Neutrophil (primary cell): ENCODE results near the gene FAU.
"Not testable (repeated sequence)": the region's sequence is repeated elsewhere in the genome, so short reads cannot be mapped to it uniquely, and the experiment has no call there.

ENCODE experiments used
- H3K27ac ChIP-seq: fragments of 200-600 bp; sonication (generic); 2 replicates; pipeline ENCODE4 v1.5.1; 2016; ENCODE audit warnings: mild to moderate bottlenecking, moderate library complexity
- H3K27me3 ChIP-seq: fragments of 200-600 bp; sonication (generic); 2 replicates; pipeline ENCODE4 v1.6.0; 2016; ENCODE audit warnings: mild to moderate bottlenecking
- H3K36me3 ChIP-seq: fragments of 200-600 bp; sonication (generic); 2 replicates; pipeline ENCODE4 v1.5.1; 2017
- H3K4me1 ChIP-seq, 2 experiments: fragments of 200-600 bp in 1 of 2; sonication (generic) in 1 of 2; 1 replicate in 1 of 2; 2 replicates in 1 of 2; pipeline versions ENCODE4 v1.5.1 to v1.6.1; 2013 to 2016; ENCODE audit warnings: low read depth in 1 of 2, low read length in 1 of 2, mild to moderate bottlenecking in 1 of 2, moderate library complexity in 1 of 2; ENCODE audit not compliant: control insufficient read depth in 1 of 2, insufficient read depth in 1 of 2
- H3K4me3 ChIP-seq, 2 experiments: fragments of 200-600 bp in 1 of 2; sonication (generic) in 1 of 2; 1 replicate in 1 of 2; 2 replicates in 1 of 2; pipeline ENCODE4 v1.5.1; 2013 to 2016; ENCODE audit warnings: low read depth in 1 of 2, low read length in 1 of 2, mild to moderate bottlenecking in 1 of 2, moderate library complexity in 1 of 2
- H3K9me3 ChIP-seq: fragments of 200-600 bp; sonication (generic); 2 replicates; pipeline ENCODE4 v1.5.1; 2016
- CTCF ChIP-seq: fragments of 200-600 bp; sonication (generic); IDR thresholded peaks from 2 replicates; pipeline ENCODE4 v1.5.1; 2016; ENCODE audit warnings: antibody characterized with exemption

FAU gene

DNA sequence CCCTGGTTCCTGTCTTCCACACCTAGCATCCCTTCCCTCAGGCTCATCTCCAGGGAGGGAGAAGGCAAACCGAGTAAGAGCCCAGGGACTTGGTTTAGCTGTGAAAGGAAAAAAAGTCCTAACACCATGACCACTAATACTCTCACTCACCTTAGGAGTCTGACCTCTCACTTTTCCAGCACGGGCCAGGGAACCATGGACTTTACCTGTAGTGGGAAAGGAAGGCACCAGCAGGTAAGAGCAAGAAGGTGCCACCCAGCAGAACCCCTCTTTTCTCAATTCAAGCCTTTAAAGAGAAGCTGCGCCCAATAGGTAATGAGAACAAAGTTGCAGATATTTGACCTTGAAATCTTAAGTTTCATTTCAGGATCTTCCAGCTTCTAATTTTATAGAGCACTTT lies 1.1 kb downstream of the FAU start:
- no peak for TF ChIP-seq CTCF
- Histone ChIP-seq H3K4me1 (peaks cover 44 to 46% of the 10 kb centered on the region in 2 experiments), H3K4me3 (peak overlapping the region; percentile 79 to 91), H3K27ac (peak overlapping the region; percentile 90), H3K36me3 (peaks cover 52% of the 10 kb centered on the region), H3K27me3 (no peaks in the 10 kb centered on the region), H3K9me3 (no peaks in the 10 kb centered on the region)

DNA sequence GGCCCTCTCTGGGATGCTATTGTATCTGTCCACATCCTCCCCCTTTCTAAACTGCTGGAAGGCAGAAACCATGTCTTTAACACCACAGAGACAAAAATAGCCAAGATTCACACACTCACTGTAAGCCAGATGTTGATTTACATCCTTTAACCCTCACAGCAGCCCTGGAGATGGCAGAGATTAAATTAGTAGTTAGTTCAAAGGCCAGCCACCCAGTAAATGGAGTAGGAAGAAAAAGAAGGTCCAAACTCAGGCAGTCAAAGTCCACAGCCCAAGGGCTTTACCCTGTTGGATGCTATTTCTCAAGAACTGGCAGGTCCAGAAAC lies 2.3 kb downstream of the FAU start:
- Histone ChIP-seq H3K27ac (peak overlapping the region; percentile 90), H3K4me1 (peaks cover 44 to 46% of the 10 kb centered on the region in 2 experiments), H3K36me3 (peaks cover 40% of the 10 kb centered on the region), H3K9me3 (no peaks in the 10 kb centered on the region), H3K4me3 (no peak overlapping the region), H3K27me3 (peaks cover 2% of the 10 kb centered on the region)
- no peak for TF ChIP-seq CTCF

DNA sequence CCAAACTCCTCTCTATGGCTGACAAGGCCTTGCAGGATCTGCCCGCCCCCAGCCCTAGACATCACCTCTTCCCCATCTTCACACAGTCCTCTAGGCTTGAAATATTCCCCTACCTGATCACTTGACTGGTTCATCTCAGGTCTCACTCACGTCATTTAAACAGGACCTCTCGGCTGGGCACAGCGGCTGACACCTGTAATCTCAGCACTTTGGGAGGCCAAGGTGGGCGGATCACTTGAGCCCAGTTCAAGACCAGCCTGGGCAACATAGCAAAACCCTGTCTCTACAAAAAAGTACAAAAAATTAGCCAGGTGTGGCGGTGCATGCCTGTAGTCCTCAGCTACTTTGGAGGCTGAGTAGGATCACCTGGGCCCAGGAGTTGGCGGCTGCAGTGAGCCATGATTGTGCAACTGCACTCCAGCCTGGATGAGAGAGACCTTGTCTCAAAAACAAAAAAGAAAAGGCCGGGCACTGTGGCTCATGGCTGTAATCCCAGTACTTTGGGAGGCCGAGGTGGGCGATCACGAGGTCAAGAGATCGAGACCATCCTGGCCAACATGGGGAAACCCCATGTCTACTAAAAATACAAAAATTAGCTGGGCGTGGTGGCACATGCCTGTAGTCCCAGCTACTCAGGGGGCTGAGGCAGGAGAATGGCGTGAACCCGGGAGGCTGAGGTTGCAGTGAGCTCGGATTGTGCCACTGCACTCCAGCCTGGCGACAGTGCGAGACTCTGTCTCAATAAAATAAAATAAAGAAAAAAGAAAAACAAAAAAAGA lies 2.9 kb downstream of the FAU start:
- not testable (repeated sequence) for H3K4me3 ChIP-seq, H3K27me3 ChIP-seq, H3K9me3 ChIP-seq
- peak overlapping the region; percentile 90 for H3K27ac ChIP-seq
- peaks cover 36% of the 10 kb centered on the region for H3K36me3 ChIP-seq
- H3K4me1 ChIP-seq: peaks cover 44 to 46% of the 10 kb centered on the region in 2 experiments

GRCh38 chr11:65118097-65118837 lies 3.7 kb downstream of the FAU start:
- TF ChIP-seq CTCF: no peak
- Histone ChIP-seq H3K36me3 (peaks cover 36% of the 10 kb centered on the region), H3K27me3 (peaks cover 14% of the 10 kb centered on the region), H3K4me1 (peaks cover 48% of the 10 kb centered on the region in 2 experiments), H3K27ac (peak overlapping the region; percentile 90), H3K4me3 (peak overlapping the region in 1 of 2 experiments; percentile 74), H3K9me3 (no peaks in the 10 kb centered on the region)

GRCh38 chr11:65117206-65118096 lies 4.5 kb downstream of the FAU start, which contains the start of gene ZNHIT2:
ZNHIT2 (minus strand) TSS chr11:65117701; CDS start chr11:65117653, 48 bp downstream.
- H3K36me3 ChIP-seq: peaks cover 36% of the 10 kb centered on the region
- H3K27ac ChIP-seq: peak within 1 kb of the TSS; percentile 90
- no peaks in the 10 kb centered on the region for H3K9me3 ChIP-seq
- H3K4me3 ChIP-seq: peak within 1 kb of the TSS; percentile 74 to 89
- H3K4me1 ChIP-seq: peaks cover 48% of the 10 kb centered on the region in 2 experiments
- H3K27me3 ChIP-seq: peaks cover 22% of the 10 kb centered on the region
- TF ChIP-seq CTCF: peak; percentile 95
